Lung (tissue), 12 donors: Measurements from ENCODE around the gene TEX2. TPM values are rescaled to one million over a fixed set of nuclear protein-coding genes. Genes with fewer than 3 reads are reported as not detected.

ENCODE experiments used
- ATAC-seq: fragments of 200-7000 bp; cut with Tn5 transposase; one replicate; pipeline ENCODE4 v1.9.1; 2020; ENCODE audit warnings: moderate number of reproducible peaks; ENCODE audit not compliant: insufficient read depth, low FRiP score
- DNase-seq, 3 donors: peaks; one replicate each; pipeline ENCODE4 v3.0.0-alpha.2; 2013 to 2017
- H3K27ac ChIP-seq, 2 donors: one replicate each; pipeline ENCODE4 v1.5.1; 2013; ENCODE audit warnings: mild to moderate bottlenecking in 2 of 2, moderate library complexity in 2 of 2, control low read depth in 1 of 2, inconsistent platforms in 1 of 2, low read depth in 1 of 2, low read length in 1 of 2
- H3K27me3 ChIP-seq, 3 donors: one replicate each; pipeline ENCODE4 v1.5.1; 2013; ENCODE audit warnings: low read length in 2 of 3; ENCODE audit not compliant: control insufficient read depth in 3 of 3, insufficient read depth in 3 of 3
- H3K36me3 ChIP-seq, 4 donors: one replicate each; pipeline ENCODE4 v1.5.1; 2013; ENCODE audit warnings: low read length in 4 of 4, mild to moderate bottlenecking in 1 of 4, moderate library complexity in 1 of 4; ENCODE audit not compliant: control insufficient read depth in 4 of 4, insufficient read depth in 4 of 4
- H3K4me1 ChIP-seq, 5 donors: one replicate each; pipeline ENCODE4 v1.5.1; 2013; ENCODE audit warnings: low read length in 5 of 5, mild to moderate bottlenecking in 2 of 5, moderate library complexity in 1 of 5; ENCODE audit not compliant: control insufficient read depth in 5 of 5, insufficient read depth in 5 of 5
- H3K4me3 ChIP-seq: one replicate; pipeline ENCODE4 v1.5.1; 2013; ENCODE audit warnings: mild to moderate bottlenecking, control low read depth, moderate library complexity
- H3K9ac ChIP-seq, 2 donors: one replicate each; pipeline ENCODE4 v1.5.1; 2013; ENCODE audit warnings: low read length in 2 of 2, control low read depth in 1 of 2; ENCODE audit not compliant: insufficient read depth in 1 of 2
- H3K9me3 ChIP-seq, 4 donors: one replicate each; pipeline ENCODE4 v1.5.1; 2013; ENCODE audit warnings: low read length in 3 of 4, mild to moderate bottlenecking in 1 of 4, moderate library complexity in 1 of 4; ENCODE audit not compliant: control insufficient read depth in 4 of 4, insufficient read depth in 3 of 4
- WGBS, 2 donors: extraction: QIAGEN DNeasy Blood & Tissue Kit; methylation state at CpG; one replicate each; pipeline ENCODE4 v1.1.7; 2013; 5-methylcytosine and 5-hydroxymethylcytosine counted together
- polyA plus RNA-seq, 2 donors: library from polyadenylated mRNA; stranded (reverse); fragments of 200-250 nt; gene quantifications; one replicate each; pipeline ENCODE4 v1.2.1, GENCODE V29; 2013
- total RNA-seq, 2 donors: library from RNA; depleted of rRNA in 1 of 2; stranded (reverse); fragments of >200 nt in 1 of 2; gene quantifications; one replicate each; pipeline ENCODE4 v1.2.1, GENCODE V29; 2014 to 2021
- TF ChIP-seq, protein P1 (sequence below): IDR thresholded peaks from 2 replicates; pipeline ENCODE4 v1.5.1; 2012; ENCODE audit warnings: mild to moderate bottlenecking; ENCODE audit errors: control extremely low read depth, extremely low read depth
- donor health status: control.
- donor health status: control.
- donor health status: Bipolar disorder and iron deficiency.
- donor health status: healthy.
- donor health status: DM: yes; HTN: yes; CAD: no.

The TEX2 gene
- total and polyA plus RNA-seq, 4 donors, result 10.0 to 42.8 (median 28.8) TPM

DNA sequence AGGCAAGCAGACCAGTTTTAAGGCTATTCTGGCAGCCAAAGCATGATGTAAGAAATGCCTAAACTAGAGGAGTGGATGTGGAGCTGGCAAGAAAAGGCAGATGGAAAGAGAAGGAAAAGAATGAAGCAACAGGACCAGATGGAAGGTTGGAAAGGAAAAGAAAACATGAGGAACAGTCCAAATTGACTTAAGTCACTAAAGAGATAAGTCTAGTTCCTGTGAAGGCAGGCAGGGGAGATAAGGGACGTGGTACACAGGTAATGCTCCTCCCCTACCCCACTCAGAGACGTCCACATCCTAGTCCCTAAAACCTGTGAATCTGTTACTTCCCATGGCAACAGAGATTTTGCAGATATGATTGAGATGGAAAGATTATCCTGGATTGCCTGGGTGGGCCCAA is 43.5 kb downstream of the TEX2 start:
- Histone ChIP-seq H3K9me3 (peaks cover 0 to 3% (median 0%) of the 10 kb centered on the region in 4 donors), H3K4me1 (peaks cover 15 to 26% (median 16%) of the 10 kb centered on the region in 5 donors), H3K36me3 (no peaks in the 10 kb centered on the region), H3K4me3 (no peak overlapping the region), H3K9ac (no peak overlapping the region), H3K27ac (no peak overlapping the region), H3K27me3 (no peaks in the 10 kb centered on the region)
- no peak for DNase-seq
- TF ChIP-seq, protein P1, sequence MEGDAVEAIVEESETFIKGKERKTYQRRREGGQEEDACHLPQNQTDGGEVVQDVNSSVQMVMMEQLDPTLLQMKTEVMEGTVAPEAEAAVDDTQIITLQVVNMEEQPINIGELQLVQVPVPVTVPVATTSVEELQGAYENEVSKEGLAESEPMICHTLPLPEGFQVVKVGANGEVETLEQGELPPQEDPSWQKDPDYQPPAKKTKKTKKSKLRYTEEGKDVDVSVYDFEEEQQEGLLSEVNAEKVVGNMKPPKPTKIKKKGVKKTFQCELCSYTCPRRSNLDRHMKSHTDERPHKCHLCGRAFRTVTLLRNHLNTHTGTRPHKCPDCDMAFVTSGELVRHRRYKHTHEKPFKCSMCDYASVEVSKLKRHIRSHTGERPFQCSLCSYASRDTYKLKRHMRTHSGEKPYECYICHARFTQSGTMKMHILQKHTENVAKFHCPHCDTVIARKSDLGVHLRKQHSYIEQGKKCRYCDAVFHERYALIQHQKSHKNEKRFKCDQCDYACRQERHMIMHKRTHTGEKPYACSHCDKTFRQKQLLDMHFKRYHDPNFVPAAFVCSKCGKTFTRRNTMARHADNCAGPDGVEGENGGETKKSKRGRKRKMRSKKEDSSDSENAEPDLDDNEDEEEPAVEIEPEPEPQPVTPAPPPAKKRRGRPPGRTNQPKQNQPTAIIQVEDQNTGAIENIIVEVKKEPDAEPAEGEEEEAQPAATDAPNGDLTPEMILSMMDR, result no peak
- no peak for ATAC-seq
- WGBS, 2 donors, result 68 to 73% methylated on average over 2 of the region's 2 CpGs

- peaks cover 0 to 3% (median 0%) of the 10 kb centered on the region in 4 donors for H3K9me3 ChIP-seq
- ATAC-seq (no peak), DNase-seq (no peak)
- H3K4me1 ChIP-seq, result peaks cover 15 to 32% (median 16%) of the 10 kb centered on the region in 5 donors
- no peak overlapping the region for H3K4me3 ChIP-seq
- H3K36me3 ChIP-seq, result peaks cover 3 to 8% (median 4%) of the 10 kb centered on the region in 4 donors
- 72 to 73% methylated on average over 3 of the region's 3 CpGs for WGBS, 2 donors
- TF ChIP-seq, protein P1, result no peak
- H3K27ac ChIP-seq, result peak overlapping the region in 1 of 2 donors; percentile 67
- no peaks in the 10 kb centered on the region for H3K27me3 ChIP-seq
- H3K9ac ChIP-seq, result no peak overlapping the region
Measured at GRCh38 chr17:64218066-64218465, 45.0 kb downstream of the TEX2 start.

DNA sequence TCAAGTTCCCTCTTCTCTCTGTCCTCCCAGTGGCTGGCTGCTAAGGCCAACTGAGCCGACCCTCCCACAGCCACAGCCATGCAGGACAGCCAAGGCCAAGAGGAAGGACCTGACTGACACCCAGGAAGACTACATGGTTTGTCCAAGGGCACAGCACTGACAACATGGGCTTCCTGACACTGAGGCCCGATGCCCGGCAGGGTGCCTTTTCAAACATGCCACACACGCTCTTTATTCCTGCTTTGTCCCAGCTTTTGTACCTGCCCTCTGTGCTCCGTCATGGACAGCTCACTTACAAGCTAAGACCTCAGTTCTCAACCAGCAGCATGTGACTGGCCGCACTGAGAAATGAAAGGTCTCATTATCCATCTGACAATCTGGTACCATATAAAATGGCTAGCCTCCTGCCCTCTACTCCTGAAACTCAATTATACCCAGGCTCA is 45.8 kb downstream of the TEX2 start:
- ATAC-seq (no peak), DNase-seq (no peak)
- peaks cover 15 to 32% (median 16%) of the 10 kb centered on the region in 5 donors for H3K4me1 ChIP-seq
- no peak overlapping the region for H3K4me3 ChIP-seq
- TF ChIP-seq, protein P1, result no peak
- H3K27ac ChIP-seq, result peak overlapping the region in 1 of 2 donors; percentile 67
- WGBS, 2 donors, result 77 to 81% methylated on average over 6 of the region's 6 CpGs
- no peak overlapping the region for H3K9ac ChIP-seq
- no peaks in the 10 kb centered on the region for H3K27me3 ChIP-seq
- H3K9me3 ChIP-seq, result peaks cover 0 to 3% (median 0%) of the 10 kb centered on the region in 4 donors
- peaks cover 8 to 13% (median 11%) of the 10 kb centered on the region in 4 donors for H3K36me3 ChIP-seq
